HepG2 (cell line): ENCODE measurements around the gene CEBPG. TPM values are rescaled to one million over a fixed set of nuclear protein-coding genes. Genes with fewer than 3 reads are reported as not detected.

Experiments
- ARID4A ChIP-seq: sonication (generic); formaldehyde crosslinking; IDR thresholded peaks from 2 replicates; pipeline ENCODE4 v1.5.0; 2020; ENCODE audit warnings: mild to moderate bottlenecking, missing genetic modification reagents, borderline replicate concordance
- ATF3 ChIP-seq: sonication (generic); formaldehyde crosslinking; IDR thresholded peaks from 2 replicates; pipeline ENCODE4 v1.4.0; 2020; ENCODE audit warnings: missing genetic modification reagents
- ATF7 ChIP-seq, 2 experiments: fragments of 450-650 bp in 1 of 2; sonication (generic) in 1 of 2; formaldehyde crosslinking in 1 of 2; IDR thresholded peaks; 2 replicates each; pipeline versions ENCODE4 v1.4.0 to v1.6.1; 2016 to 2020; ENCODE audit warnings: antibody characterized with exemption in 1 of 2, mild to moderate bottlenecking in 1 of 2, missing genetic modification reagents in 1 of 2
- DMAP1 ChIP-seq: IDR thresholded peaks from 2 replicates; pipeline ENCODE4 v1.6.1; 2016
- EP300 ChIP-seq, 3 experiments: sonication (generic) in 1 of 3; formaldehyde crosslinking in 1 of 3; IDR thresholded peaks; 2 replicates each; pipeline versions ENCODE4 v1.5.1 to v1.6.1; 2011 to 2020; ENCODE audit warnings: low read depth in 2 of 3, low read length in 2 of 3, borderline replicate concordance in 1 of 3, improper control_type of control experiment in 1 of 3, mild to moderate bottlenecking in 1 of 3, missing genetic modification reagents in 1 of 3, moderate library complexity in 1 of 3
- FOXK2 ChIP-seq: fragments of 450-650 bp; IDR thresholded peaks from 2 replicates; pipeline ENCODE4 v1.6.1; 2016
- GFI1 ChIP-seq: sonication (generic); formaldehyde crosslinking; IDR thresholded peaks from 2 replicates; pipeline ENCODE4 v1.5.0; 2020; ENCODE audit warnings: missing genetic modification reagents, mild to moderate bottlenecking, borderline replicate concordance
- HNRNPUL1 ChIP-seq: fragments of 200-400 bp; formaldehyde crosslinking; IDR thresholded peaks from 2 replicates; pipeline ENCODE4 v1.6.1; 2017; ENCODE audit warnings: low read depth, mild to moderate bottlenecking, low read length, moderate library complexity
- ISL2 ChIP-seq: sonication (generic); formaldehyde crosslinking; IDR thresholded peaks from 2 replicates; pipeline ENCODE4 v1.5.0; 2020; ENCODE audit warnings: missing genetic modification reagents
- KLF13 ChIP-seq: sonication (generic); formaldehyde crosslinking; IDR thresholded peaks from 2 replicates; pipeline ENCODE4 v1.4.0; 2020; ENCODE audit warnings: mild to moderate bottlenecking, missing genetic modification reagents
- MYNN ChIP-seq: sonication (generic); formaldehyde crosslinking; IDR thresholded peaks from 2 replicates; pipeline ENCODE4 v1.4.0; 2020; ENCODE audit warnings: mild to moderate bottlenecking, low read depth, missing genetic modification reagents
- PHF21A ChIP-seq: sonication (generic); formaldehyde crosslinking; IDR thresholded peaks from 2 replicates; pipeline ENCODE4 v1.5.0; 2020; ENCODE audit warnings: mild to moderate bottlenecking, missing genetic modification reagents
- POLR2AphosphoS5 ChIP-seq: IDR thresholded peaks from 2 replicates; pipeline ENCODE4 v1.6.1; 2012; ENCODE audit warnings: low read depth, low read length
- PRMT3 ChIP-seq: sonication (generic); formaldehyde crosslinking; IDR thresholded peaks from 2 replicates; pipeline ENCODE4 v1.8.1; 2022; ENCODE audit warnings: low read depth, mild to moderate bottlenecking, moderate library complexity, missing genetic modification reagents, borderline replicate concordance
- RBFOX2 ChIP-seq: fragments of 200-400 bp; formaldehyde crosslinking; IDR thresholded peaks from 2 replicates; pipeline ENCODE4 v1.6.1; 2017; ENCODE audit warnings: low read depth, mild to moderate bottlenecking, low read length
- SMAD9 ChIP-seq: sonication (generic); formaldehyde crosslinking; IDR thresholded peaks from 2 replicates; pipeline ENCODE4 v1.5.1; 2020; ENCODE audit warnings: mild to moderate bottlenecking, missing genetic modification reagents
- SP4 ChIP-seq: sonication (generic); formaldehyde crosslinking; IDR thresholded peaks from 2 replicates; pipeline ENCODE4 v1.8.1; 2023; ENCODE audit warnings: mild to moderate bottlenecking, missing genetic modification reagents
- TEAD3 ChIP-seq: optimal IDR thresholded peaks from 2 replicates; pipeline ENCODE3; 2016; ENCODE audit warnings: borderline replicate concordance
- ZNF230 ChIP-seq: sonication (generic); formaldehyde crosslinking; IDR thresholded peaks from 2 replicates; pipeline ENCODE4 v1.4.0; 2020; ENCODE audit warnings: mild to moderate bottlenecking, missing genetic modification reagents
- ZNF329 ChIP-seq: sonication (generic); formaldehyde crosslinking; IDR thresholded peaks from 2 replicates; pipeline ENCODE4 v1.9.0; 2021; ENCODE audit warnings: low read depth, mild to moderate bottlenecking, missing genetic modification reagents
- ZNF430 ChIP-seq: sonication (generic); formaldehyde crosslinking; IDR thresholded peaks from 2 replicates; pipeline ENCODE4 v1.9.0; 2021; ENCODE audit warnings: mild to moderate bottlenecking, missing genetic modification reagents
- ZNF512 ChIP-seq: sonication (generic); formaldehyde crosslinking; IDR thresholded peaks from 2 replicates; pipeline ENCODE4 v1.4.0; 2020; ENCODE audit warnings: mild to moderate bottlenecking, missing genetic modification reagents
- ZNF563 ChIP-seq: sonication (generic); formaldehyde crosslinking; IDR thresholded peaks from 2 replicates; pipeline ENCODE4 v1.8.0; 2022; ENCODE audit warnings: mild to moderate bottlenecking, moderate library complexity, missing genetic modification reagents
- ZNF703 ChIP-seq: sonication (generic); formaldehyde crosslinking; IDR thresholded peaks from 2 replicates; pipeline ENCODE4 v1.5.1; 2020; ENCODE audit warnings: missing genetic modification reagents, mild to moderate bottlenecking, moderate library complexity, borderline replicate concordance
- polyA plus RNA-seq, 8 experiments: library from polyadenylated mRNA; depleted of rRNA in 3 of 8; stranded (reverse) in 7 of 8; unstranded in 1 of 8; fragments of >200 nt; fragmentation: Illumina TruSeq in 4 of 8; extraction: Trizol in 4 of 8; gene quantifications; 2 replicates each; pipeline versions ENCODE4 v1.2.1 to v1.2.3, GENCODE V29; 2011 to 2016; ENCODE audit warnings: low read depth in 4 of 8, missing spikeins in 1 of 8, mixed read lengths in 1 of 8; ENCODE audit not compliant: insufficient read depth in 1 of 8
- total RNA-seq, 5 experiments: library from RNA; depleted of rRNA; stranded (reverse); fragments of >200 nt; fragmentation: Illumina TruSeq; extraction: Trizol; gene quantifications; 2 replicates each; pipeline ENCODE4 v1.2.3, GENCODE V29; 2016; ENCODE audit warnings: low read depth in 1 of 5

Gene CEBPG
- total and polyA plus RNA-seq, 2 of the 13 experiments (the other 11 are each of a cell fraction or from before 2014, with no cell fraction given): 25.7 to 34.3 TPM

- TF ChIP-seq ZNF563: peak; percentile 60; the same call in 1 of the 2 replicates
- TF ChIP-seq ATF7 (IDR thresholded peaks at IDR 0.05): no peak
- TF ChIP-seq ATF7 (CRISPR knock-in tag; IDR thresholded peaks at IDR 0.05): no peak
- TF ChIP-seq ATF3 (CRISPR knock-in tag): no peak
- peak; percentile 81; the same call in 1 of the 2 replicates for TF ChIP-seq ARID4A
- 0 out of 2 replicates have a peak, but pooled peaks have one; percentile 49 for TF ChIP-seq ZNF230 (CRISPR knock-in tag)
- peak; percentile 44; the same call in 1 of the 2 replicates for TF ChIP-seq DMAP1 (CRISPR knock-in tag)
- peak; percentile 52; the same call in 1 of the 2 replicates for TF ChIP-seq ZNF430 (CRISPR knock-in tag)
- peak; percentile 26; the same call in 1 of the 2 replicates for TF ChIP-seq ZNF329 (CRISPR knock-in tag)
- no peak for TF ChIP-seq FOXK2
- no peak for TF ChIP-seq PRMT3 (CRISPR knock-in tag)
- no peak for TF ChIP-seq GFI1
- TF ChIP-seq ZNF512 (CRISPR knock-in tag): no peak
- no peak for TF ChIP-seq MYNN (CRISPR knock-in tag)
- no peak for TF ChIP-seq TEAD3
- TF ChIP-seq PHF21A (CRISPR knock-in tag): 0 out of 2 replicates have a peak, but pooled peaks have one; percentile 35
- peak; percentile 92 for TF ChIP-seq RBFOX2
- TF ChIP-seq SP4 (CRISPR knock-in tag): peak; percentile 94
- no peak for TF ChIP-seq ZNF703 (CRISPR knock-in tag)
- 0 out of 2 replicates have a peak, but pooled peaks have one; percentile 37 for TF ChIP-seq ISL2 (CRISPR knock-in tag)
- TF ChIP-seq SMAD9 (CRISPR knock-in tag): no peak
- TF ChIP-seq POLR2AphosphoS5: peak; percentile 68
- no peak for TF ChIP-seq KLF13
- no peak for TF ChIP-seq HNRNPUL1
- 0 out of 4 replicates have a peak, but pooled peaks of 1 of the 2 experiments have one; percentile 48 for TF ChIP-seq EP300 (IDR thresholded peaks at IDR 0.05; ENCODE audit: low read depth in 2 of 2, low read length in 2 of 2)
- TF ChIP-seq EP300 (CRISPR knock-in tag; IDR thresholded peaks at IDR 0.05; ENCODE audit: borderline replicate concordance): no peak
These were observed at the start of gene CEBPG (continued) for GRCh38 chr19:33373453-33374235.
